Uterus (tissue), 2 donors: Measurements from ENCODE around the gene PACS1.

Experiments
- CTCF ChIP-seq, 4 experiments: fragments of 200-600 bp in 2 of 4; fragments of 450-650 bp in 2 of 4; sonication (generic) in 2 of 4; IDR thresholded peaks; one replicate each; pipeline ENCODE4 v1.5.1; 2016 to 2019; ENCODE audit warnings: antibody characterized with exemption in 4 of 4, mild to moderate bottlenecking in 2 of 4, moderate library complexity in 1 of 4
- POLR2A ChIP-seq, 2 donors: fragments of 450-650 bp; IDR thresholded peaks; one replicate each; pipeline ENCODE4 v1.6.1; 2016; ENCODE audit warnings: antibody characterized with exemption in 2 of 2, mild to moderate bottlenecking in 1 of 2, moderate library complexity in 1 of 2

GRCh38 chr11:66271816-66272215, 201.7 kb downstream of the PACS1 start:
- TF ChIP-seq CTCF (IDR thresholded peaks at IDR 0.05), result no peak
- no peak for TF ChIP-seq POLR2A (IDR thresholded peaks at IDR 0.05)
